Neuronal stem cell (in vitro differentiated cells): ENCODE results near the gene GMPR.
A peak's percentile ranks its signal among the peaks of the same experiment; 100 is the strongest.
"Not testable (repeated sequence)": the region's sequence is repeated elsewhere in the genome, so short reads cannot be mapped to it uniquely, and the experiment has no call there.

Experiments
- DNase-seq: peaks from one replicate; pipeline ENCODE4 v3.0.0-alpha.2; 2013; ENCODE audit warnings: low spot score
- H2AFZ ChIP-seq: one replicate; pipeline ENCODE4 v1.6.1; 2013; ENCODE audit warnings: mild to moderate bottlenecking, low read length, inconsistent platforms
- H2AK5ac ChIP-seq: 2 replicates; pipeline ENCODE4 v1.6.1; 2013; ENCODE audit warnings: low read depth, mild to moderate bottlenecking, inconsistent platforms, low read length, moderate library complexity, mixed read lengths
- H2BK120ac ChIP-seq: 2 replicates; pipeline ENCODE4 v1.6.1; 2013; ENCODE audit warnings: low read depth, mild to moderate bottlenecking, inconsistent platforms, low read length, moderate library complexity, mixed read lengths
- H2BK12ac ChIP-seq: one replicate; pipeline ENCODE4 v1.6.1; 2013; ENCODE audit warnings: low read length, inconsistent platforms
- H2BK15ac ChIP-seq: 2 replicates; pipeline ENCODE4 v1.6.1; 2013; ENCODE audit warnings: mild to moderate bottlenecking, low read length, inconsistent platforms, mixed read lengths
- H2BK5ac ChIP-seq: one replicate; pipeline ENCODE4 v1.6.1; 2013; ENCODE audit warnings: inconsistent platforms, mild to moderate bottlenecking, low read length, moderate library complexity
- H3K14ac ChIP-seq: one replicate; pipeline ENCODE4 v1.6.1; 2013; ENCODE audit warnings: low read length, inconsistent platforms
- H3K18ac ChIP-seq: 2 replicates; pipeline ENCODE4 v1.6.1; 2013; ENCODE audit warnings: low read length, inconsistent platforms
- H3K23ac ChIP-seq: 2 replicates; pipeline ENCODE4 v1.6.1; 2013; ENCODE audit warnings: low read depth, mild to moderate bottlenecking, mixed read lengths, low read length, inconsistent platforms; ENCODE audit not compliant: poor library complexity
- H3K27ac ChIP-seq: replicated peaks from 3 replicates; pipeline ENCODE4 v1.5.1; 2013; ENCODE audit warnings: low read length, inconsistent platforms
- H3K27me3 ChIP-seq, 3 experiments: 2 replicates each; pipeline ENCODE4 v1.6.1; 2013; ENCODE audit warnings: low read length in 3 of 3, mild to moderate bottlenecking in 2 of 3, inconsistent platforms in 1 of 3, low read depth in 1 of 3, mixed read lengths in 1 of 3, moderate library complexity in 1 of 3; ENCODE audit not compliant: control insufficient read depth in 3 of 3, insufficient read depth in 3 of 3
- H3K36me3 ChIP-seq, 2 donors: replicated peaks in 1 of 2; 2 replicates each; pipeline ENCODE4 v1.6.1; 2013; ENCODE audit warnings: low read length in 2 of 2; ENCODE audit not compliant: control insufficient read depth in 2 of 2, insufficient read depth in 2 of 2
- H3K4ac ChIP-seq: 2 replicates; pipeline ENCODE4 v1.6.1; 2013; ENCODE audit warnings: inconsistent platforms, mild to moderate bottlenecking, low read length, moderate library complexity
- H3K4me1 ChIP-seq, 2 donors: 1 replicate in 1 of 2; 2 replicates in 1 of 2; pipeline ENCODE4 v1.6.1; 2013; ENCODE audit warnings: low read length in 2 of 2, low read depth in 1 of 2; ENCODE audit not compliant: control insufficient read depth in 2 of 2, insufficient read depth in 1 of 2
- H3K4me2 ChIP-seq: one replicate; pipeline ENCODE4 v1.6.1; 2013; ENCODE audit warnings: mild to moderate bottlenecking, low read length, inconsistent platforms; ENCODE audit not compliant: insufficient read depth, poor library complexity, severe bottlenecking
- H3K4me3 ChIP-seq, 2 donors: 2 replicates each; pipeline ENCODE4 v1.5.1; 2013; ENCODE audit warnings: low read length in 2 of 2, mild to moderate bottlenecking in 2 of 2, inconsistent platforms in 1 of 2, moderate library complexity in 1 of 2
- H3K79me1 ChIP-seq: one replicate; pipeline ENCODE4 v1.6.1; 2013; ENCODE audit warnings: low read depth, mild to moderate bottlenecking, inconsistent platforms, low read length, moderate library complexity
- H3K9ac ChIP-seq: one replicate; pipeline ENCODE4 v1.6.1; 2013; ENCODE audit warnings: mild to moderate bottlenecking, low read depth, low read length, inconsistent platforms; ENCODE audit not compliant: poor library complexity
- H3K9me3 ChIP-seq, 2 donors: replicated peaks in 1 of 2; 2 replicates each; pipeline versions ENCODE3 to v1.6.1; 2013; ENCODE audit warnings: low read length in 2 of 2, mild to moderate bottlenecking in 2 of 2, inconsistent platforms in 1 of 2, low read depth in 1 of 2, mixed read lengths in 1 of 2, moderate library complexity in 1 of 2; ENCODE audit not compliant: control insufficient read depth in 2 of 2, insufficient read depth in 1 of 2
- H4K8ac ChIP-seq: one replicate; pipeline ENCODE4 v1.6.1; 2013; ENCODE audit warnings: low read depth, mild to moderate bottlenecking, inconsistent platforms, low read length, moderate library complexity
- H4K91ac ChIP-seq: one replicate; pipeline ENCODE4 v1.6.1; 2013; ENCODE audit warnings: low read length, low read depth, mild to moderate bottlenecking, inconsistent platforms; ENCODE audit not compliant: poor library complexity
- WGBS, 2 donors: extraction: QIAGEN DNeasy Blood & Tissue Kit; methylation state at CpG; one replicate each; pipeline ENCODE4 v1.1.7; 2013; ENCODE audit warnings: missing lambda C conversion rate in 2 of 2, mixed read lengths in 1 of 2; ENCODE audit not compliant: insufficient read length in 2 of 2, insufficient replicate concordance in 1 of 2; ENCODE audit errors: extremely low coverage in 2 of 2; 5-methylcytosine and 5-hydroxymethylcytosine counted together

Gene GMPR

DNA sequence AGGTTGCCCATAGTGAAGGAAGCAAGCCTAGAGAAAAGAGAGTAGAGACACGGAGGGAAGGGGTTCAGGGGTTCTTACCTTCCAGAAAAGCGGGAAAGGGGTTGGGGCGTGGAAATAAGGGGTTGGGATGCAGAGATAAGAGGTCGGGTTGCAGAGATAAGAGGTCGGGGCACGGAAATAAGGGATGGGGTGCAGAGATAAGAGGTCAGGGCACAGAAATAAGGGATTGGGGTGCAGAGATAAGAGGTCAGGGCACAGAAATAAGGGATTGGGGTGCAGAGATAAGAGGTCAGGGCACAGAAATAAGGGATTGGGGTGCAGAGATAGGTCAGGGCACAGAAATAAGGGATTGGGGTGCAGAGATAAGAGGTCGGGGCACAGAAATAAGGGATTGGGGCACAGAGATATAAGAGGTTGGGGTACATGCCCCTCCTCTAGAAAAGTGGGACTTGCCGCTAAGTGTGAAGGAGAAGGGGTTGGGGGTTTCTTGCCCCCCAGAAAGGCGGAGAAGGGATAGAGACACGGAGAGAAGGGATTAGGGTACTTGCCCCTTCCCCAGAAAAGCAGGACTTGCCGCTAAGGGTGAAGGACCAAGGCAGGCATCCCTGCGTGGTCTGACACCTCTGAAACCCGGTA, 25.2 kb downstream of the GMPR start:
- not testable (repeated sequence) for H2AFZ ChIP-seq, H3K18ac ChIP-seq, H3K9me3 ChIP-seq, H3K4ac ChIP-seq, H3K9ac ChIP-seq, H3K23ac ChIP-seq, H3K4me3 ChIP-seq, H2BK12ac ChIP-seq, H3K27me3 ChIP-seq, H4K8ac ChIP-seq, H3K79me1 ChIP-seq, H3K4me2 ChIP-seq, H3K27ac ChIP-seq, H4K91ac ChIP-seq, H2BK5ac ChIP-seq, H2BK15ac ChIP-seq, DNase-seq, H2AK5ac ChIP-seq, H3K4me1 ChIP-seq, H2BK120ac ChIP-seq, H3K36me3 ChIP-seq, H3K14ac ChIP-seq
- WGBS, 2 donors = no CpG with 5 or more reads among the region's 13 CpGs

DNA sequence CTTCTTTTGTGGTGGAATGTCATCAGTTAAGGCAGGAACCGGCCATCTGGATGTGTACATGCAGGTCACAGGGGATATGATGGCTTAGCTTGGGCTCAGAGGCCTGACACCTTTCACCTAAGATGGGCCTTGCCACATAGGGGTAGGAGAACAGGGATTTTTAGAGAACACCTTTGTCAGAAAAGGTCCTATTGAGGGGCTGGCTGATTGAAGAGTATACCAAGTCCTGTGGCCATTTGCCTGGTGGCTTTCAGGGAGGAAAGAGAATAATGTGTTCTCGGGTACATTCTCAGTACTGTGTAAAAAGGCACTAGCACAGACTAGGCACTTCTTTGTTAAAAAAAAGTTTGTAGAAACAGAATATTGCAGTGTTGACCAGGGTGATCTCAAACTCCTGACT, 26.4 kb downstream of the GMPR start:
- no peak for DNase-seq
- H3K9ac ChIP-seq = no peak overlapping the region
- H3K36me3 ChIP-seq = no peaks in the 10 kb centered on the region
- no peak overlapping the region for H3K4me3 ChIP-seq
- H3K79me1 ChIP-seq = no peaks in the 10 kb centered on the region
- H2BK15ac ChIP-seq = no peak overlapping the region
- no CpG with 5 or more reads among the region's 2 CpGs for WGBS, 2 donors
- H2AFZ ChIP-seq = no peak overlapping the region
- H3K14ac ChIP-seq = no peak overlapping the region
- H4K91ac ChIP-seq = no peak overlapping the region
- H3K27ac ChIP-seq = no peak overlapping the region
- no peaks in the 10 kb centered on the region for H3K4me1 ChIP-seq
- no peak overlapping the region for H3K23ac ChIP-seq
- H3K27me3 ChIP-seq = no peaks in the 10 kb centered on the region
- no peak overlapping the region for H3K4ac ChIP-seq
- H2BK120ac ChIP-seq = no peak overlapping the region
- H4K8ac ChIP-seq = no peak overlapping the region
- no peak overlapping the region for H3K18ac ChIP-seq
- no peak overlapping the region for H2BK12ac ChIP-seq
- H3K9me3 ChIP-seq = peaks cover 0 to 2% of the 10 kb centered on the region in 2 donors
- H2BK5ac ChIP-seq = no peak overlapping the region
- H2AK5ac ChIP-seq = no peak overlapping the region
- H3K4me2 ChIP-seq = no peak overlapping the region

DNA sequence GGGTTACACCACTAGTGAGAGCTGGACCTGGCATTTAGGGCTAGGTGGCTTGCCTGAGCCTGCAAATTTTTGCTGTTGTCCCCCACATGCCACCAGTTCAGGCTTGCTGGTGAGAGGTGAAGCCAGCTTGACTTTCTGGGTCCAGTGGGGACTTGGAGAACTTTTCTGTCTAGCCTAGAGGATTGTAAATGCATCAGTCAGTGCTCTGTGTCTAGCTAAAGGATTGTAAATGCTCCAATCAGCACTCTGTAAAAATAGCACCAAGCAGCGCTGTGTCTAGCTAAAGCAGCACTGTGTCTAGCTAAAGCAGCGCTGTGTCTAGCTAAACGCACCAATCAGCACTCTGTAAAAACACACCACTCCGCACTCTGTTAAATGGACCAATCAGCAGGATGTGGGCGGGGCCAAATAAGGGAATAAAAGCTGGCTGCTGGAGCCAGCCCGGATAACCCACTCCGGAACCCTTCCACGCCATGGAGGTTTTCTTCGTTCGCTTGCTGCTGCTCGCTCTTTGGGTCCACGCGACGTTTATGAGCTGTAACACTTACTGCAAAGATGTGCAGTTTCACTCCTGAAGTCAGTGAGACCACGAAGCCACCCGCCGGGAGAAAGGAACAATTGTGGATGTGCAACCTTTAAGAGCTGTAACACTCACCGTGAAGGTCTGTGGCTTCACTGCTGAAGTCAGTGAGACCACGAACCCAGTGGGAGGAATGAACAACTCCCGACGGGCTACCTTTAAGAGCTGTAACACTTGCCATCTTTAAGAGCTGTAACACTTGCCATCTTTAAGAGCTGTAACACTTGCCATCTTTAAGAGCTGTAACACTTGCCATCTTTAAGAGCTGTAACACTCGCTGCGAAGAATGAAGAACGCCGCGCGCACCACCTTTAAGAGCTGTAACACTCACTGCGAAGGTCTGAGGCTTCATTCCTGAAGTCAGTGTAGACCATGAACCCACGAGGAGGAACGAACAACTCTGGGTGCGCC, 27.3 kb downstream of the GMPR start:
- no peak overlapping the region for H3K27ac ChIP-seq
- H4K8ac ChIP-seq = no peak overlapping the region
- H3K9me3 ChIP-seq = peaks cover 0 to 2% of the 10 kb centered on the region in 2 donors
- H2BK120ac ChIP-seq = no peak overlapping the region
- no peak overlapping the region for H2AK5ac ChIP-seq
- H3K18ac ChIP-seq = no peak overlapping the region
- no peak overlapping the region for H2AFZ ChIP-seq
- H3K79me1 ChIP-seq = no peaks in the 10 kb centered on the region
- H3K4ac ChIP-seq = no peak overlapping the region
- no peak overlapping the region for H3K9ac ChIP-seq
- no peak overlapping the region for H3K4me3 ChIP-seq
- H3K27me3 ChIP-seq = no peaks in the 10 kb centered on the region
- no peak overlapping the region for H3K4me2 ChIP-seq
- no peaks in the 10 kb centered on the region for H3K36me3 ChIP-seq
- H3K23ac ChIP-seq = peak overlapping the region; percentile 11
- H2BK12ac ChIP-seq = no peak overlapping the region
- no peak for DNase-seq
- no peak overlapping the region for H4K91ac ChIP-seq
- peaks cover 0 to 2% of the 10 kb centered on the region in 2 donors for H3K4me1 ChIP-seq
- no peak overlapping the region for H2BK15ac ChIP-seq
- H2BK5ac ChIP-seq = no peak overlapping the region
- no CpG with 5 or more reads among the region's 31 CpGs for WGBS, 2 donors
- H3K14ac ChIP-seq = no peak overlapping the region
